DMS114 treated with DMSO at 0.1 percent for 48 hours (cell line): ENCODE results near the gene CYB561D2.
A peak's percentile ranks its signal among the peaks of the same experiment; 100 is the strongest.

Experiments
- DNase-seq: peaks from one replicate; lab custom pipeline; 2025; ENCODE audit not compliant: unreplicated experiment; lab: John Stamatoyannopoulos, UW

Gene CYB561D2

GRCh38 chr3:50323092-50323600 lies 27.5 kb upstream of the CYB561D2 start:
- no peak for DNase-seq

- no peak for DNase-seq
Observed at GRCh38 chr3:50323614-50324199, 27.0 kb upstream of the CYB561D2 start.

DNA sequence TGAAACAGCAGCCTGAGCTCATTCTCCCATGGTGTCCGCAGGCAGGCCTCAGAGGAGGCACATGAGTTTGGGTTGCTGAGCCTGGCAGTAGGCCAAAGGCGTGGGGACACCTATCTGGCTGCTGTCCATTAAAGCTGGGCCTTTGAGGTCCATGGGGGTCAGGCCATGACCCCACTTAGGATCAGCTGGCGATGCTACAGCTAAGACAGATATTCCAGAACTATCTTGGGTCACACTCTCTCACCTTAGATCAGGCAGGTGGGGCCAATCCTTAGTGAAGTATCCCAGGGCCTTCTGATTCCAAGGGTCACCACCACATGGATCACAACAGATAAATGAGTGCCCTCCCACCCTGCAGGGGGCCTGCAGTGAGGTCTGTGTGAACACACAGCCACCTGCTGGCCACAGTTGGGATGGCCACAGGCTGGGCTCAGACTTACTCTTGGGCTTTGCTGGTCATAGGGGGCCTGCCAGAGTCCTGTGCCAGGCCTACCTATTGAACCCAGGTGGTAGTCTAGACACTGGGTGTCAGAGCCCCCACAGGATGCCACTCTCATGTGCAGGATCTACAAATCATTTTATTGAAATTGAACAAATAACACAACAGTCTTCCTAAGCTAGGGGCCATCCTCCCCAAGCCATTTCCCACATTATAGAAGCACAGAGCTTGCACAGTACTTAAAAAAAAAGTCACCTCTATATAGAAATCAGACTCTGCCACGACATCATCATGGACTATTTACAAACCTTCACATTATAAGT lies 26.1 kb upstream of the CYB561D2 start:
- DNase-seq, result peak; percentile 30

DNA sequence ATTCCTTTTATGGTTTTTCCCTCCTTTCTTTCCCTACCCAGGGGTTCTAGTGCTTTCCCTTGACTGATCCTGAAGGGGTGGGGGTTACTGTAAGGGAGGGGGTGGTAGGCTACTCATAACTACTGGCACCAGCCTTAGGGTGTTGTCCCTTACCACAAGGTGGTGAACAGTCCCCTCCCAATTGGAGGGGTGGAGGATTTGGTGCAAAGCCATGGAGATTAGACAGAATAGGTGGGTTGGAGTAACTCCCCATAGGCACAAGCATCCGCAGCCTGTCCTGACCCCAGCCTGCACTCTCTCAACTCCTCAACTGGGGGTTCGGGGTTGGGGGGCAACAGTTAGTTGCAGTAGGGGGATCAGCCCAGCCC lies 25.6 kb upstream of the CYB561D2 start:
- DNase-seq, result no peak

DNA sequence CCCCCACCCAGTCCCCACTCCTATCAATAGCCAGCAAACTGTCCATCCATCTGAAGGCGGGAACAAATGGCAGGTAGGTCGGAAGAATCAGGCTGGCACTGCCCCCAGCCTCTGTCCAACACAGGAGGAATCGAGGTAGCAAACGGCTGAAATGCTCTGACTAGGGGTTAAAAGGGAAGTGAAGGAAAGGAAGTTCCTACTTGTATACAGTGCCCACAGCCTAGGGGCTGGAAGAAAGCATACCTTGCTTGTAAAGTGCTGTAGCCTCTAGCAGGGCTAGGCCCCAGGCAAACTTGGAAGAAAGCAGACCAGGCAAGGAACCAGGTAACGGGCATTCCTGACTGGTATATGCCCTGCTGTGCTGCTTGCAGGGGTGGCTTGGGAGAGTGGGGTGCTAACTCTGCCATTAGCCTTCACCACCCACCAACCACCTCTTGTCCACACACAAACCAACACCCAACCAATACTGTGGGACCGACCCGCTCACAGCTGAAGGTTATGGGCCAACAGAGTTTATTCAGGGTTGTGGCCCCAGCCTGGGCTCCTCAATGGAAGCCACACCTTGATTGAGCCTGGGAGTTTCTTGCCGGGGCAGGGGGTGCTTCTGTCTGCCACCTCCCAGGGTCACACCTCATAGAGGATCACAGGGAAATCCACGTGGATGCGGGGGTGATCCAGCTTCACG lies 25.0 kb upstream of the CYB561D2 start:
- no peak for DNase-seq

DNA sequence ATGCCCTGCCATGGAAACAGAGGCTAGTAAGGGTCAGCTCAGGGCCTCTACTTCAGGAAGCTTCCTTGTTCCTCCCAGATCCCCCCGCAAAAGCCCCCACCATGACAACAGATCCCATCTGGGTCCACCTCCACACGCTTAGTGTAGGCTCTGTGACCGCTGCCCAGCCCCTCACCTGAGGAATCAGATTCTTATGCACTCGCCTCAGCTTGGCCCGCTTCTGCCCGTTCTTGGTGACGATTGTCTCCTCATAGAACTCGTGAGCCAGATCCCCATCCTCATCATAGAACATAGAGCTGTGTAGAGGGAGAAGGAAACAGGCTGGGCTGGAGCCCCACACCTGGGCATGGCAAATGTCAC lies 24.5 kb upstream of the CYB561D2 start:
- no peak for DNase-seq

DNA sequence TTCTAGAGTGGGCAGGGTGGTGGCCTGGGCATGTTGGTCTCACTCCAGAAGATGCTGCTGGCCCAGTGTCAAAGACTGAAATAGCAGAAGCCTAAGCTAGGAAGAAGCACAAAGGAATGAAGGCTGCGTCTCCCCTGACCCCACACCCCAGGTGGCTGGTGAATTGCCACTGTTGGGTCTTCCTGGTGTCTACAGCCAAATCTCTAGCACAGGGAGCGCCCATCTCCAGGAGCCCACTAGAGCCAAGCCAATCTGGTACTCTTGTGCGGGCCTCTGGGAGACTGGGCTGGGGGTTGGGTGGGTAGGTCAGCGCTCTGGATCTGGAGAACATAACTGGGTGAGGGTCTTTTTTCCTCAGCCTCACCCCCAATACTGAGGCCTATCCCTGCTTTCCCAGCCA lies 23.5 kb upstream of the CYB561D2 start:
- DNase-seq, result no peak

DNA sequence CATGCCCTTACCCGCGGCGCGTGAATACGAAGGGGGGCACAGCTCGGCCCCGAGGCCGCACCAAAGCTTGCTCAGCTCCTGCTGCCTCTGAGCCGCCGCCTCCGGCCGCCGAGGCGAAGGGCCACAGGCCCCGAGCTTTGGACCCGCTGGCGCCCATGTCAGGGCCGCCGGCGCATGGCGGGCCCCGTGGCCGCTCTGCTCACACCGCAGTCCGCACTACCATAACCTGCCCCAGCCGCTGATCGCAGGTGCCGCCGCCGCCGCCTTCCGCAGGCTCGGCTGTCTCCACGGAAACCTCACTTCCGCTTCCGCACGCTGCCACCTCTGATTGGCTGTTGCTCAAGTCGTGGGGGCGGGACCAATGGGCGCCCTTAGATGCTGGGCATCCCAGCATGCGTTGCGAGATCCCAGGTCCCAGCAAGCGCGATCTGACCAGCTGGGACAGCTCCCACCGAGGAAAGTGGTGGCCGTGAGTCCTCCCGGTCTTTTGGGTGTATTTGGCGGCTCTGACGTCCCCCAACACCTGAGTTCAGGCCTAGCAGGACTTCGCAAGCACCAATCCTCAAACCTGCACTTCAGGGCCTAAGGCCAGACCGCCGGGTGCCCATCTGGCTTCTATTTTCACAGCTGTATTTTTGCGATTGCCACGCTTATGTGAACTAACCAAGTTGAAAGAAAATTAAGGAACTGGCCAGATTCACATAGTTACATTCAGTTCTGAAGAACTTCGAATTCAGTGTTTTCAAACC lies 22.5 kb upstream of the CYB561D2 start, which contains the start of gene TUSC2:
Gene TUSC2, minus strand, starts transcription at position 281 of the 749 bp plus-strand sequence. Its CDS starts 124 bp downstream, at position 157.
- peak; percentile 77 for DNase-seq

- no peak for DNase-seq
Observed at GRCh38 chr3:50330330-50330729, 20.3 kb upstream of the CYB561D2 start.

- DNase-seq, result no peak
Observed at GRCh38 chr3:50331364-50331907, 19.2 kb upstream of the CYB561D2 start.

DNA sequence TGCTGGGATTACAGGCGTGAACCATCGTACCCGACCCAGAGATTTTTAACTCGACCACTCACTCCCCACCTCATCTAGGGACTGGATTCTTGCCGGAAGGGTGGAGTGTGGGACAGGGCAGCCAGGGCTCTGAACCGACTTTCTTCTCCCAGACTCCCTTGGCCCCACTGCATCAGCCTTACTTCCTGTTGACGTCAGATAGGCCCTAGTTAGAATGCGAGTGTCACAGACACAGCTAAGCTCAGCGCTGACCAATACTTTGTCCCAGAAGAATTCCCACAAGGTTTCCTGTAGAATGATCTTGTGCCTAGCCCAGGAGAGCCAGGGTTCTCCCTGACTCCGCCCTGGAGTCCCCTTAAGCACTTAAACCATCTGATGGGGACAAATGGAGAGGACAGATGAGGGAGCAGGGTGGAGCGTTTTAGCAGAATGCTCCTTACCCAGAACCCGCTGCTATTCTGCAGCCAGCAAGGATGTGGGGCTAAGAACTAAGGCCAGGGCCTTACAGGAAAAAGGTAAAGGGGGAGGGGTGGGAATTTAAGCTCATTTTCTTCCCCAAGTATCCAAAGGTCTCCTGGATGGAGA lies 16.8 kb upstream of the CYB561D2 start:
- DNase-seq, result no peak

DNA sequence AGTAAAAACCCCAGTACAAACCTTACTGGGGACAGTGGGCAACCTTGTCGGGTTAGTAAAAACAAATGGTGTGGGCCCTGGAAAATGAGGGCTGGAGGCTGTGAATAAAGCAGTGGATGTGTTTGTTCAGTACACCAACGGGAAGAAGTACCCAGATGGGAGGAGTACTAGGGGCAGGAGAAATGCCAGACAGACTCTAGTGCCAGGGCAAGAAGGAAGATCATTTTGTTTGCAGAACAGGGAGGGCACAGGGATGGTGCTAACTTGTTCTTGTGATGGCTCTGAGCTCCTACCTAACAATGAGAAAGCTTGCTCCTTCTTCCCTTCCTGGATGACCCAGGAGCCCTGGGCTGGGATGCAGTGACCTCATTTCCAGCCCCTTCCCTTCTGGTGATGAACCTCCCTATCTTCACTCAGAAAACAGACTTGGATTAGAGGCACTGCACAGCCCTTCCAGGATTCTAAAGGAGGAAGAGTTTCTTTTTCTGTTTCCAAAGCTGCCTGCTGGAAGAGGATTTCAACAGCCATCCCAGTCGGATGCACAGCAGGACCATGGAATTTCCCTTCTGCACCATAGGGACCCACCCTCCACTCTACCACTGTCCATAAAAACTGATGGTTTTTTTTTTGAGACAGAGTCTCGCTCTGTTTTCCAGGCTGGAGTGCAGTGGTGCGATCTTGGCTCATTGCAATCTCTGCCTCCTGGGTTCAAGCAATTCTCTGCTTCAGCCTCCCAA lies 16.2 kb upstream of the CYB561D2 start:
- DNase-seq, result no peak

DNA sequence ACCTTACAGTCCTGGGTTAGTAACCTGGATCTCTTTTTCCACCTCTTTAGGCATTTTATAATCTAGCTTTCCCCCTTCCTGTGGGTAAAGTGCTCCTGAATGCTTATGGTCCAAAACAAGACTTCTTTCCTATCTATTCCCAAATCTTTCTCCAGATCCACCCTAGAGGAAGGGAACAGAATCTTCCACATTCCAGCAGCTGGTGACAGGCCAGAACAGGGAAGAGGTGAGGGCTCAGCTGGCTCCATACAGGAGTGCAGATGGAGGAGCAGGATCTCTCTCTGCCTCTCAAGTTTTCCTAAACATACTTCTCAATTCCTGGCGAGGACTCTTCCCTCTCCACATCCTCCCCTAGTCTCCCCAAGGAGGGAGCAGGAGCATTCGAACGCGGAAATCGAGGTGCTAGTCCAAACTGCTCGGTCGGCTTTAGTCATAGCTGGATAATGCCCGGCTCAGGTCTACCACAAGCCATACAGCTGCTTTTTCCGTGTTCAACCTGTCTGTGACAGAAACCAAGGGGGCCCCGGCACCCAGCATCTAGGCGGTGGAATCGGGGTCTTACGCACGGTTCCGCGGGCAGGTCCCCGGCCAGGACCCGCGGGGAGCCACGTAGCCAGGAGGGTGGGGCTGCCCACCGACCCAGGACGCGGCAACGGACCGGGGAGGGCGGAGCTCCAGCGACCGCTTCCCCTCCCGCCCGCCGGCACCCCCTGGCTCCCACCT lies 14.0 kb upstream of the CYB561D2 start:
- no peak for DNase-seq

DNA sequence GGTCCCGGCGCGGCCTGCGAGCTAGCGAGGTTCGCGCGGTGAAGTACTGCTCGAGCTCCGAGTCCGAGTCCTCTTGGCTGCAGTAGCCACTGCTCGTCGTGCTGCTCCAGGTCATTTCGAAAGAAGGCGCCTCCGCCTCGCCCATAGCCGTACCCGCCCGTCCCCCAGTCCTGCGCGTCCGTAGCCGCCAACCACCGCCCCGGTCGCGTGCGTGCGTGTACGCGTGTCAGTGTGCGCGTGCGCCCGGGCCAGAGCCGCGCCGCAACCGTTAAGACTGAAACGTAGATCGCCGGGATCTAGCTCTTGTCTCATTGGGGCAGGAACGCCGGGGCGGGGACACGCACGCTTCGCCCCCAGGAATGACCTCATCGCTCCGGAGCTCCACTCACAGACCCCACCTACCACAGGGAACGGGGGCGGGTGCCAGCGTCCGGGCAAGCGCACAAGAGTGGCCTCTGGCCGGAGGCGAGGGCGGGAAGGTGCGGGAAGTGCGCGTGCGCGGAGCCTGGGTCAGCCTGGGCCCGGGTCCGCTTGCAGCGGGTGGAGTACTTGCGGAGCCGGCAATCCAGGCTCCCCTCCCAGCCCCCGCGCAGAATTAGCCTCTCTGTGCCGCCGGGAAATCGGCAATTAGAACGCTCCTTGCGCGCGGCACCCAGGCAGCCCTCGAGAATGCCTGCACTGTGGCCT lies 13.3 kb upstream of the CYB561D2 start:
- DNase-seq, result peak; percentile 91

DNA sequence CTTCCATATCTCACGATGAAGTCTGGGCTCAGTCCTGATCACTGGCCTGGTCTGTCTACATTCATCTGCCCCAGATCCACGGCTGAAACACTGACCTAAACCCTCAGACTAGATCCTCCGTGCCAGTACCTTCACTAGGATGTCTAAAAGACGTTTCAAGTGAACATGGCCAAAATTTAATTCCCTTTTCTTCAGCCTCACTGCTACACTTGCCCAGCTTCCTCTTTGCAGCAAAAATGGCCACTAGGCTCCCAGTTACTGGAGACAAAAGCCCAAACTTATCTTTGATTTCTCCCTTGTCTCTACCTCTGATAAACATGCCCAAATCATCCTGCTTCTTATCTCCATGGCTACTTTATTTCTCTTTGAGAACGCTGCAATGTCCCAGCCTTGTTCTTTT lies 11.7 kb upstream of the CYB561D2 start:
- no peak for DNase-seq

GRCh38 chr3:50339485-50340146 lies 11.0 kb upstream of the CYB561D2 start:
- DNase-seq, result no peak

GRCh38 chr3:50340147-50340447 lies 10.6 kb upstream of the CYB561D2 start:
- no peak for DNase-seq
